Mucosa of stomach (tissue), 1 donor: ENCODE results near the gene DDX1.

Experiments
- H3K27me3 ChIP-seq: one replicate; pipeline ENCODE4 v1.7.0; 2013; ENCODE audit warnings: mild to moderate bottlenecking, low read length; ENCODE audit not compliant: control insufficient read depth, insufficient read depth
- H3K36me3 ChIP-seq: one replicate; pipeline ENCODE4 v1.7.0; 2013; ENCODE audit warnings: low read length; ENCODE audit not compliant: control insufficient read depth, insufficient read depth
- H3K4me1 ChIP-seq: one replicate; pipeline ENCODE4 v1.7.0; 2013; ENCODE audit warnings: mild to moderate bottlenecking, low read length; ENCODE audit not compliant: control insufficient read depth, insufficient read depth
- H3K4me3 ChIP-seq: one replicate; pipeline ENCODE4 v1.7.0; 2013; ENCODE audit warnings: low read length
- H3K9ac ChIP-seq: one replicate; pipeline ENCODE4 v1.7.0; 2013; ENCODE audit warnings: mild to moderate bottlenecking, low read length, moderate library complexity
- H3K9me3 ChIP-seq: one replicate; pipeline ENCODE4 v1.7.0; 2013; ENCODE audit warnings: mild to moderate bottlenecking, low read length, moderate library complexity; ENCODE audit not compliant: control insufficient read depth
- donor health status: Pancreatic carcinoma.

DDX1 gene

DNA sequence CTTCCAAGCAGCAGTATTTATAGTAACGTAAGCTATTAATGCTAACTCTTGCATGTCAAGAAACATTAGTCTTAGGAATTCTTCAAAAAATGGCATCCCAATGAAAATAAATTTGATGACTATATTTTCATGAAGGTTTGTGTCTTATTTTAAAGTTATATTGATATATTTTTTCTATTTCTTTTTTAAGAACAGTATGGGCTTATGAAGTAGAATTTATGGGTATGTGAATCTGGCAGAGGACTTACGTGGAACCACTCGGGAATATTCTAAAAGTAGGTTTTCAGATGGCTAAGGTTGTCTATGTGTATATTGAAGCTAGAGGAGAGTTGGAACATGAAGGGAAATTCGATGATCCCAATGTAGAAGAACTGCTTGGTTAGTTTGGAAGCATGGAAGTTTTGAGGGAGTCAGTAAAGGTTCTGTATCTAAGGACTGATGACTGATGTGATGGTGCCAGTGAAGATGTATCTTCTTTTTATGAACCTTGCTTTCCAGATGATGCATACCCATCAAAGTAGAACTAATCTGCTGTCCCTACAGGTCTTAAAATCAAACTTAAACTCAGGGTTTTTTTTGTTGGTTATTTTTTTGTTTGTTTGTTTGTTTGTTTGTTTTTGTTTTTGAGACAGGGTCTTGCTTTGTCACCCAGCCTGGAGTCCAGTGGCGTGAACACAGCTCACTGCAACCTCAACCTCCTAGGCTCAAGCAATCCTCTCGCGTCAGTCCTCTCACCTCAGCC, 39.5 kb downstream of the DDX1 start:
- Histone ChIP-seq H3K36me3 (peaks cover 3% of the 10 kb centered on the region), H3K27me3 (no peaks in the 10 kb centered on the region), H3K9me3 (no peaks in the 10 kb centered on the region), H3K9ac (no peak overlapping the region), H3K4me3 (no peak overlapping the region), H3K4me1 (no peaks in the 10 kb centered on the region)

DNA sequence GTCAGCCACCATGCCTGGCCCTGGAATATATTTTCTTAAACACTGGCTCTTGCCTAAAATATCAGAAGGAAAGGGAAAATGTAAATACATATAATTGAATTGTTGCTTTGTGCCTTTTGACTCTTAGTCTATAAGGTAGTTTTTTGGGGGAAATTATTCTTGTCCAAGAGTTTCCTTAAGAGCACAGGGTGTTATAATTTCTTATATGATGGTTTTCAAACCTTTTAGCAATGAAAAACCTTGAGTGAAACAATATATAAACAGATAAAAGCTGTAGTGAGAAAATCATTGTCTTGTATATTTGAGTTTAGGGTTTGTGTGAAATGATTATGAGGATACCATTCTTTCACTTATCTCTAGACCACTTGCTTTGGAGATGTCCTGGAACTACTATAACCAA, 40.2 kb downstream of the DDX1 start:
- no peaks in the 10 kb centered on the region for H3K4me1 ChIP-seq
- H3K9ac ChIP-seq: no peak overlapping the region
- H3K27me3 ChIP-seq: no peaks in the 10 kb centered on the region
- no peaks in the 10 kb centered on the region for H3K9me3 ChIP-seq
- peaks cover 3% of the 10 kb centered on the region for H3K36me3 ChIP-seq
- H3K4me3 ChIP-seq: no peak overlapping the region

DNA sequence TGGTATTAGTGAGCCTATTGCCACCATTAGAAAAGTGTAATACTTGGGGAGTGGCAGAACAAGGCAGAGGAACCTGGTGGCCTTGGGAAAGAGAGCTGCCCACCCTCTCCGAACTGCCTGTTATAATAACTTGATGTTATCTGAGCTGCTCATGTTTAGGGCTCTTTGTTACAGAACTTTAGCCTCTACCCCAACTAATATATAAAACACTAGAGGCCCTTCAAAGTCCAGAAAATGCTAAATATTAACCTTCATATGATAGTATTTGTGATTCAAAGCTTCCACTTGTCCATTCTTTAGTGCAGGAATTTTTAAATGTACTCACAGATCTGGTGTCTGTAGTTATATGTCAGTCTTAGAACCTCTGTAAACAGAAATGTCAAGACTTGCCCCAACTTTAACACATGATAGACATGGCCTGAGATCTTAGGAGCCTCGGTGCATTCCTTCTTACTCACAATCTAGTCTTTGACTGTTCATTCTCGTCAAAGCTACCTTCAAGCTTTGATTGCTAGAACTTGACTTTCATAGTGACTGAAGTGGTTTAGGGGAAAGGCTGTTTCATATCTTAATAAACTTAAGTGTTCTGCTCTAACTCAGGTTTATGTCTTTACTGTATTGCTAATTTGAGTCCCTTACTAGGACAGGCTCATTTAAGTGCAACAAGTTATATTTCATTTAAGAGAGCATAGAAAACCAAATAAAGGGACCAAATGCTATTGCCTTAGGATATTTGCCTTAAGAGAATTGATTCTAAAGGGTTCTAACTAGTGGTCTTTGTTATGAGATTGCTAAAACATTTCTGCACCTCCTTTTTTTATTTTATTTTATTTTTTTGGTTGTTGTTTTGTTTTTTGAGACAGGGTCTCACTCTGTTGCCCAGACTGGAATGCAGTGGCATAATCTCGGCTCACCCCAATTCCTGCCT, 41.6 kb downstream of the DDX1 start:
- Histone ChIP-seq H3K36me3 (peaks cover 3% of the 10 kb centered on the region), H3K9ac (no peak overlapping the region), H3K27me3 (no peaks in the 10 kb centered on the region), H3K4me1 (no peaks in the 10 kb centered on the region), H3K9me3 (no peaks in the 10 kb centered on the region), H3K4me3 (no peak overlapping the region)

DNA sequence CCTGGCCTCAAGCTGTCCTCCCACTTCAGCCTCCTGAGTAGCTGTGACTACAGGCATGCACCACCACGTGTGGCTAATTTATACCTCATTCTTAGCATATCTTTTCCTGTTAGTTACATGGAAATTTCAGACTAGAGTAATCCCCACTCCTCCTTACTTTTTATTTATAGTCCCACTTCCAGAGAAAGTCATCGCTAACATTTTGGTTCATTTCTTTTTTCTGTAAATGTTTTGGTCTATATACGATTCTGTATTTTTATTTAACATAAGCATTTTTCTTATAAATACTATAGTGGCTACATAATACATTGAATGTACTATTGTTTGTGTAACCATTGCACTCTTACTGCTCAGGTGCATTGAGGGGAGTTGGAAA, 42.3 kb downstream of the DDX1 start:
- H3K4me3 ChIP-seq: no peak overlapping the region
- no peak overlapping the region for H3K9ac ChIP-seq
- H3K27me3 ChIP-seq: no peaks in the 10 kb centered on the region
- H3K4me1 ChIP-seq: no peaks in the 10 kb centered on the region
- no peaks in the 10 kb centered on the region for H3K9me3 ChIP-seq
- H3K36me3 ChIP-seq: peaks cover 3% of the 10 kb centered on the region

DNA sequence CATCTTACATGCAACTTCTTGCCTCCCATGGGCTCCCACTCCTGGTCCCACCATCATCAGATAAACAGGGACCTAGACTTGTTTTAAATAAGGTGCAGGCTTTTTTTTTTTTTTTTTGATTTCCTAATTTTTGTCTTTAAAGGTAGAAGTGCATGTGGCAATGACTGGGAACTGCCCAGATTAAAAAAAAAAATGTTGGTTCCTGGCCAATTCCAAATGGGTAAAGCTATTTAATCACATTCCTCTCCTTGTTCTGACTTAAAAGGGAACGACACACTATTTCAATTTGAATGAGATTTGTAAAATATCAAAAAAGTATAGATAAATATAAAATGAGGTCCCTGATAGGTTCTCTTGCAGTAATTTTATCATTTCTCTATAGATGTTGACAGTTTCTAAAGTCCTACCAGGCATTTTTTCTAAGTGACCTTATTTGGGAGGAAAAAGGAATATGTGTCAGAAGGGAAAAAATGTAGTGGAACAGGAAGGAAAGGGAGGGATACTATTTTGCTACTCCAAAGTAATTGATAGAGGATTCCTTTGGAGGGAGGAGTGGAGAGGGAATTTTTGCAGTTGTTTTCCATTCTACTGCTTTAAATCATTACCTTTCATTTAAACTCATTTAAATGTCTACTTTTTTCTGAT, 43.3 kb downstream of the DDX1 start:
- no peak overlapping the region for H3K4me3 ChIP-seq
- H3K9me3 ChIP-seq: no peaks in the 10 kb centered on the region
- H3K36me3 ChIP-seq: peaks cover 3% of the 10 kb centered on the region
- H3K4me1 ChIP-seq: no peaks in the 10 kb centered on the region
- no peaks in the 10 kb centered on the region for H3K27me3 ChIP-seq
- no peak overlapping the region for H3K9ac ChIP-seq

DNA sequence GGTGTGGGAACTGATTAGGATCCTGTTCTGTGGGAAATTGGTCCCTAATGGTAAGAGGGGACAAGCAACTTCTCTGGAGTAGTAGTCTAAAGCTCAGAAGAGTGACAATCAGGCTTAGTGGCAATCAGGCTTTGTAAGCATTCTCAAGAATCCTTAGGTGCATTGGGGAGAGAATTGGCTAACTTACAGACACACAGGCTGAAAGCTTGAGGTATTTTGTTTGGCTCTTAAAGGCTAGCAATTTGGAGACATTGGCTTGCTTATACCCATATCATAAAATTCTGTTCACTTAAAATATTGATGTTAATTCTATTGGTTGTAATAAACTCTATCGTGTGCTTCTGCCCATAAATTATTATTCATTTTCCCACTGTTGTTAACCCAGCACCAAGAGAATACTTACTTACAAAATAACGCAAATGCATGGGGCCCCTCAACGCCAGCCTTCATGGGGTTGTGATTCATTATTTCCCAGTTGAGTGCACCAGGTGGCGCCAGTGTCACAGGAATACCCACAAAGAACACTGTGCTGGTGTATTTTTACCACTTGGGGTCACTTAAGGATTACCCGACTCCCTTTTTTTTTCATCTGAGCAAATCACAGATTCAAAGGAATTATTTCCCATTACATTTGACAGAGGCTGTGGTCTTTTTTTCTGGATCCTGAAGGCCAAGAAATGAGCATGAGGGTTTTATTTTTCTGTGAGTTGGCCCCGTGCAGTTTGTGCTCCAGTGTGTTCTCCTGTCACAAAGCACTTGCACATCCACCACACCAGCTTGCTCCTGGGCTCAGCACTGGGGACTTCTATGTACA, 45.5 kb downstream of the DDX1 start:
- no peak overlapping the region for H3K9ac ChIP-seq
- peaks cover 1% of the 10 kb centered on the region for H3K36me3 ChIP-seq
- no peaks in the 10 kb centered on the region for H3K4me1 ChIP-seq
- no peaks in the 10 kb centered on the region for H3K9me3 ChIP-seq
- no peak overlapping the region for H3K4me3 ChIP-seq
- no peaks in the 10 kb centered on the region for H3K27me3 ChIP-seq

DNA sequence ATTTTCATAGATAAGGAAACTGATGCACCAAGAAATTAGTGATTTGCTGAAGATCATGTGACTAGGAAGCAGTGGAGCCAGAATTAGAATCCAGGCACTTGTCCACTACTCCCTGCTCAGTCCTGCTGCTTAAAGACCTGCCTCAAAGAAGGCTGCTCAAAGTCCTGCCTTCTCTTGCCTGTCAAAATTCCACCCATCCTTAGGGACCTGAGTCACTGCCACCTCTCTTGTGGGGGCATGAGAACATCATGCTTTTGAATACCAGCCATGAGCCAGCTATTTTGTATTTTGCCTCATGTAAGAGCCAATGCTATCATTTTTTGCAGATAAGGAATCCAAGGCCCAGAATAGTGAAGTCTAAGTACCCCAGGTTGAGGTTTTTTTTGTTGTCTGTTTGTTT, 47.1 kb downstream of the DDX1 start:
- H3K4me1 ChIP-seq: no peaks in the 10 kb centered on the region
- no peak overlapping the region for H3K4me3 ChIP-seq
- no peaks in the 10 kb centered on the region for H3K9me3 ChIP-seq
- no peaks in the 10 kb centered on the region for H3K36me3 ChIP-seq
- no peaks in the 10 kb centered on the region for H3K27me3 ChIP-seq
- H3K9ac ChIP-seq: no peak overlapping the region

DNA sequence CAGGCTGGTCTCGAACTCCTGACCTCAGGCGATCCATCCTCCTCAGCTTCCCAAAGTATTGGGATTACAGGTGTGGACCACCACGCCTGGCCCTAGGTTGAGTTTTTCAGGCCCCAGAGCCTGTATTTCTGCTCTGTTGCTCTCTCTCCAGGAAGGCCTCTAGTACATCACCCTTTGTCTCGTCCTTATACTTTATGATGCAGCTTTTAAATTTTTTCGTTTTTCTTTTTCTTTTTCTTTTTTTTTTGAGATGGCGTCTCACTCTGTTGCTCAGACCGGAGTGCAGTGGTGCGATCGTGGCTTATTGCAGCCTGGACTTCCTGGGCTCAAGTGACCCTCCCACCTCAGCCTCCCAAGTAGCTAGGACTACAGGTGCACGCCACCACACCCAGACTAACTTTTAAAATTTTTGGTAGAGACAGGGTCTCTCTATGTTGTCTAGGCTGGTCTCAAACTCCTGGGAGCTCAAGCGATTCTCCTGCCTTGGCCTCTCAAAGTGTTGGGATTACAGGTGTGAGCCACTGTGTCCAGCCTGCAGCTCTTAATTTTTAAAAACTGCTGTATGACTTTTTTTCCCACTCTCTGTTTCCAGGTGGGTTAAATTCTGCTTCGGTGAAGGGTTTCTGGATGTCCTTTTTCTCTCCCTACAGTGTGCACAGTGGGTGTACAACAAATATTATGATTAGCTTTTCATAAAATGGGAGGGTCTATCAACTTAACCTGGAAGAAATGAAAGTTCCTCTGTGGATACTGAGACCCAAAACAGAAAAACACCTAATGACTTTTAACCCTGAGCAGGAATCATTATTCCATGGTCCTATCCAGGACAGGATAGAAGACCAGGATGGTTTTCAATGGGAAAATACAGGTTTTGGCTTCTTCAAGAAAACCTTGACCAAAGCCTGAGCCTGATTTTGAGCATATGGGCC, 47.9 kb downstream of the DDX1 start:
- H3K9ac ChIP-seq: no peak overlapping the region
- H3K4me3 ChIP-seq: no peak overlapping the region
- H3K27me3 ChIP-seq: no peaks in the 10 kb centered on the region
- no peaks in the 10 kb centered on the region for H3K36me3 ChIP-seq
- H3K9me3 ChIP-seq: no peaks in the 10 kb centered on the region
- H3K4me1 ChIP-seq: no peaks in the 10 kb centered on the region

DNA sequence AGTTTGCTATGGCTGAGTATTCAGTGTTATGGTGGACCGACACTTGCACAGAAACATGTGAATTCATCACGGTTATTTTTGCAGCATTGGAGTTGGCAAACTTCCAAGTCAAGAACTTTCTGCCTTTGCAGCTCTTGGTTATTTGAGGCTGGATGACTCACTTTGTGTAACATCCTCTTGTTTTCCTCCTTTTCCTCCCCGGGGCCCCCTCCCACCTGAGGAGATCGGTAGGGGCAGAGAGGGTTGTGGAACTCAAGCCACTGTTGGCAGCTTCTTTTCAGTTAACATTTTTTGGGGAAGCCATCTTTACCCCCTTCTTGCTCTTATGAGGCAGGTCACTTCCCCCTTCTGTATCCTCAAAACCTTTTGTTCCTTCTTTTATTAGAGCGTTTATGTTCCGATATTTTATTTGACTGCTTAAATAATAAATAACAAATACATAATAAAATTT, 48.6 kb downstream of the DDX1 start:
- H3K27me3 ChIP-seq: no peaks in the 10 kb centered on the region
- no peaks in the 10 kb centered on the region for H3K9me3 ChIP-seq
- H3K4me3 ChIP-seq: no peak overlapping the region
- no peaks in the 10 kb centered on the region for H3K4me1 ChIP-seq
- H3K9ac ChIP-seq: no peak overlapping the region
- no peaks in the 10 kb centered on the region for H3K36me3 ChIP-seq

DNA sequence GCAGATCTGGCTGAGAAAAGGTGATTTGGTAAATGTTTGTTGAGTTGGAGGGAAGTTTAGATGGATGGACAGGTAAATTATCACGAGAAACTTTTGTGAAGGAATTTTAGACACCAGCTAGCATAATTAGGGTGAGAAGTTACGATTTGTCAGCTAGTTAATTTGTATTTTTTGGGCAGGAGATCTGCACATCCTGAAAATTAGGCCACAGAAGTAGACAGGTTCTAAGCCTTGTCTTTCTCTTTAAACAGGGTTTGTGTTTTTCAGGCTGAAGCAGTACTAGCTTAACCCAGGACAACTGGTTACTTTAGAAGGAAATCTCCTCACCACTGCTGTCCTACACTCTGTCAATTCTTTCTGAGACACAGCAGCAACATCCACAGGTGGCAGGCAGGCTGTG, 49.1 kb downstream of the DDX1 start:
- H3K9me3 ChIP-seq: no peaks in the 10 kb centered on the region
- no peaks in the 10 kb centered on the region for H3K4me1 ChIP-seq
- H3K27me3 ChIP-seq: no peaks in the 10 kb centered on the region
- H3K36me3 ChIP-seq: no peaks in the 10 kb centered on the region
- H3K4me3 ChIP-seq: no peak overlapping the region
- H3K9ac ChIP-seq: no peak overlapping the region

DNA sequence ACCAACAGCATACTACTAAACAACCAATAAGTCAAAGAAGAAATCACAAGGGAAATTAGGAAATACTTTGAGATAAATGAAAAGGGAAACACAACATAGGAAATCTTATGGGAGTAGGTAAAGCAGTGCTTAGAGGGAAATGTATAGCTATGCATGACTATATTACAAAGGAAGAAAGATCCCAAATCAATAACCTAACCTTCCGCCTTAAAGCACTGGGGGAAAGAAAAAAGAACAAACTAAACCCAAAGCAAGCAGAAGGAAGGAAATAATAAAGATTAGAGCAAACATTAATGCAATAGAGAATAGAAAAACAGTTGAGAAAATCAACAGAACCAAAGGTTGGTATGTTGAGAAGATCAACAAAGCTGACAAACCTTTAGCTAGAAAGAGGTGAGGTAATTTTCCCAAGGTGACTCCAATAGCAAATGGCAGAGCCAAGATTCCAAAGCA, 49.9 kb downstream of the DDX1 start:
- Histone ChIP-seq H3K36me3 (no peaks in the 10 kb centered on the region), H3K4me1 (no peaks in the 10 kb centered on the region), H3K27me3 (no peaks in the 10 kb centered on the region), H3K4me3 (no peak overlapping the region), H3K9ac (no peak overlapping the region), H3K9me3 (no peaks in the 10 kb centered on the region)
